Endothelial cell (in vitro differentiated cells): ENCODE results near the gene CD4. TPM values are rescaled to one million over a fixed set of nuclear protein-coding genes. Genes with fewer than 3 reads are reported as not detected.

Experiments used
- DNase-seq: peaks from one replicate; pipeline ENCODE4 v3.0.0; 2021; ENCODE audit warnings: low spot score
- H3K27ac Mint-ChIP-seq: one replicate; pipeline ENCODE4 v1.8.0; 2021; ENCODE audit warnings: mixed read lengths, inconsistent platforms; ENCODE audit not compliant: unreplicated experiment
- H3K27me3 Mint-ChIP-seq: one replicate; pipeline ENCODE4 v1.8.0; 2021; ENCODE audit warnings: mild to moderate bottlenecking, moderate library complexity, mixed read lengths, inconsistent platforms; ENCODE audit not compliant: unreplicated experiment
- H3K36me3 Mint-ChIP-seq: one replicate; pipeline ENCODE4 v1.8.0; 2021; ENCODE audit warnings: mild to moderate bottlenecking, low read depth, mixed read lengths, inconsistent platforms; ENCODE audit not compliant: unreplicated experiment
- H3K4me1 Mint-ChIP-seq: one replicate; pipeline ENCODE4 v1.8.0; 2021; ENCODE audit warnings: mild to moderate bottlenecking, mixed read lengths, inconsistent platforms; ENCODE audit not compliant: unreplicated experiment
- H3K4me3 Mint-ChIP-seq: one replicate; pipeline ENCODE4 v1.8.0; 2021; ENCODE audit warnings: mild to moderate bottlenecking, mixed read lengths, inconsistent platforms; ENCODE audit not compliant: unreplicated experiment
- H3K9me3 Mint-ChIP-seq: one replicate; pipeline ENCODE4 v1.8.0; 2021; ENCODE audit warnings: mixed read lengths, inconsistent platforms; ENCODE audit not compliant: unreplicated experiment
- CTCF ChIP-seq: fragments of 200-600 bp; sonication (generic); IDR thresholded peaks from one replicate; pipeline ENCODE4 v1.5.0; 2021; ENCODE audit warnings: antibody characterized with exemption; ENCODE audit not compliant: unreplicated experiment
- total RNA-seq: library from RNA; stranded (reverse); fragmentation: NEBNext Ultra II Directional; extraction: Animal tissue kit (Norgen Biotek cat#: 25700); gene quantifications from one replicate; pipeline ENCODE4 v1.2.1, GENCODE V29; 2021; ENCODE audit not compliant: unreplicated experiment

Gene CD4
- total RNA-seq, 1 donor from 2014 or later, result 4.7 TPM

- peaks cover 13% of the 10 kb centered on the region for H3K27me3 Mint-ChIP-seq
- H3K4me3 Mint-ChIP-seq, result no peak overlapping the region
- no peak overlapping the region for H3K27ac Mint-ChIP-seq
- H3K9me3 Mint-ChIP-seq, result no peaks in the 10 kb centered on the region
- H3K36me3 Mint-ChIP-seq, result peaks cover 34% of the 10 kb centered on the region
- TF ChIP-seq CTCF, result peak; percentile 17
- no peaks in the 10 kb centered on the region for H3K4me1 Mint-ChIP-seq
- DNase-seq, result peak; percentile 36
Observed at GRCh38 chr12:6843118-6843902, 54.0 kb downstream of the CD4 start.

- no peaks in the 10 kb centered on the region for H3K9me3 Mint-ChIP-seq
- DNase-seq, result no peak
- no peak overlapping the region for H3K27ac Mint-ChIP-seq
- H3K4me3 Mint-ChIP-seq, result no peak overlapping the region
- peaks cover 4% of the 10 kb centered on the region for H3K4me1 Mint-ChIP-seq
- H3K27me3 Mint-ChIP-seq, result peaks cover 14% of the 10 kb centered on the region
- peaks cover 49% of the 10 kb centered on the region for H3K36me3 Mint-ChIP-seq
- no peak for TF ChIP-seq CTCF
Observed at GRCh38 chr12:6845395-6845794, 56.1 kb downstream of the CD4 start.

- DNase-seq, result no peak
- TF ChIP-seq CTCF, result no peak
- H3K4me1 Mint-ChIP-seq, result peaks cover 11% of the 10 kb centered on the region
- H3K27ac Mint-ChIP-seq, result no peak overlapping the region
- H3K4me3 Mint-ChIP-seq, result no peak overlapping the region
- H3K36me3 Mint-ChIP-seq, result peaks cover 49% of the 10 kb centered on the region
- peaks cover 14% of the 10 kb centered on the region for H3K27me3 Mint-ChIP-seq
- H3K9me3 Mint-ChIP-seq, result no peaks in the 10 kb centered on the region
Observed at GRCh38 chr12:6846316-6846869, 57.1 kb downstream of the CD4 start.

- H3K9me3 Mint-ChIP-seq, result no peaks in the 10 kb centered on the region
- no peak overlapping the region for H3K4me3 Mint-ChIP-seq
- peaks cover 15% of the 10 kb centered on the region for H3K27me3 Mint-ChIP-seq
- DNase-seq, result no peak
- peaks cover 18% of the 10 kb centered on the region for H3K4me1 Mint-ChIP-seq
- H3K27ac Mint-ChIP-seq, result peak overlapping the region; percentile 27
- no peak for TF ChIP-seq CTCF
- peaks cover 47% of the 10 kb centered on the region for H3K36me3 Mint-ChIP-seq
Observed at GRCh38 chr12:6847676-6848075, 58.3 kb downstream of the CD4 start.

GRCh38 chr12:6849427-6849826, 60.1 kb downstream of the CD4 start:
- peaks cover 44% of the 10 kb centered on the region for H3K36me3 Mint-ChIP-seq
- no peak for TF ChIP-seq CTCF
- H3K4me3 Mint-ChIP-seq, result peak overlapping the region; percentile 37
- H3K4me1 Mint-ChIP-seq, result peaks cover 27% of the 10 kb centered on the region
- no peaks in the 10 kb centered on the region for H3K9me3 Mint-ChIP-seq
- no peak overlapping the region for H3K27ac Mint-ChIP-seq
- no peak for DNase-seq
- H3K27me3 Mint-ChIP-seq, result peaks cover 13% of the 10 kb centered on the region
